Colonic mucosa (tissue), 4 donors: ENCODE data around the gene OSBPL6. TPM values are rescaled to one million over a fixed set of nuclear protein-coding genes. Genes with fewer than 3 reads are reported as not detected.

ENCODE experiments used
- DNase-seq: peaks from one replicate; pipeline ENCODE4 v3.0.0-alpha.2; 2020
- H3K27ac ChIP-seq: fragments of 200-600 bp; one replicate; pipeline ENCODE4 v1.8.0; 2021
- H3K27me3 ChIP-seq: fragments of 200-600 bp; one replicate; pipeline ENCODE4 v1.8.0; 2021
- H3K36me3 ChIP-seq: fragments of 200-600 bp; one replicate; pipeline ENCODE4 v1.8.0; 2021
- H3K4me1 ChIP-seq: fragments of 200-600 bp; one replicate; pipeline ENCODE4 v1.8.0; 2021; ENCODE audit warnings: mild to moderate bottlenecking
- H3K4me3 ChIP-seq: fragments of 200-600 bp; one replicate; pipeline ENCODE4 v1.8.0; 2021
- H3K9ac ChIP-seq, 2 donors: one replicate each; pipeline ENCODE4 v1.7.0; 2013; ENCODE audit warnings: control low read depth in 2 of 2, low read depth in 2 of 2, low read length in 2 of 2
- H3K9me3 ChIP-seq: fragments of 200-600 bp; one replicate; pipeline ENCODE4 v1.8.0; 2021
- intact Hi-C: fragments of 100-400 bp; cut with DNase I; formaldehyde crosslinking; loops from one replicate; pipeline ENCODE4 v1.14.1; 2022
- total RNA-seq, 2 donors: library from RNA; stranded (reverse); fragmentation: NEBNext Ultra II Directional in 1 of 2; extraction: Animal tissue kit (Norgen Biotek cat#: 25700) in 1 of 2; gene quantifications; one replicate each; pipeline ENCODE4 v1.2.1, GENCODE V29; 2021
- TF ChIP-seq, protein P1 (sequence below): fragments of 200-600 bp; IDR thresholded peaks from one replicate; pipeline ENCODE4 v1.8.0; 2022; ENCODE audit warnings: antibody characterized with exemption, mild to moderate bottlenecking
- donor health status: healthy.
- donor health status: DM: no; HTN: no; CAD: no.
- donor health status: DM: no; HTN: no; CAD: no.

Gene OSBPL6
- total RNA-seq, 2 donors from 2014 or later = 0.58 to 0.72 TPM

DNA sequence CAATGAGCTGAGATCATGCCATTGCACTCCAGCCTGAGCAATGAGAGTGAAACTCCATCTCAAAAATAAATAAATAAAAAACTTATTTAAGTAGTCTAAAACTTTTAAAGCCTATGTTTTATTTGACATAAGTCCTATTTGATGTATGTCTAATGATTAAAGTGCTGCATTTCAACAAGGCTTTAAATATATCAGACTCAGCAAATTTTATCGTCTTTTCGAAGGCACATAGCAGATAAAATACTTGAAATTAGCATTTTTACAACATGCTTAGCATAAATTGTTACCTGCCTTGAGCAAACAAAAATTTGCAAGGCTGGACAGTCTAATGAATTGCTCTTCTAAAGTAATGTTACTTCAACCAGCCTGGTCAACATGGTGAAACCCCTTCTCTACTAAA is 170.8 kb downstream of the OSBPL6 start:
- intact Hi-C loops = no loop called here
- Histone ChIP-seq H3K9me3 (no peaks in the 10 kb centered on the region), H3K27ac (no peak overlapping the region), H3K9ac (no peak overlapping the region), H3K4me3 (no peak overlapping the region), H3K27me3 (no peaks in the 10 kb centered on the region), H3K36me3 (no peaks in the 10 kb centered on the region), H3K4me1 (no peaks in the 10 kb centered on the region)
- TF ChIP-seq, protein P1, sequence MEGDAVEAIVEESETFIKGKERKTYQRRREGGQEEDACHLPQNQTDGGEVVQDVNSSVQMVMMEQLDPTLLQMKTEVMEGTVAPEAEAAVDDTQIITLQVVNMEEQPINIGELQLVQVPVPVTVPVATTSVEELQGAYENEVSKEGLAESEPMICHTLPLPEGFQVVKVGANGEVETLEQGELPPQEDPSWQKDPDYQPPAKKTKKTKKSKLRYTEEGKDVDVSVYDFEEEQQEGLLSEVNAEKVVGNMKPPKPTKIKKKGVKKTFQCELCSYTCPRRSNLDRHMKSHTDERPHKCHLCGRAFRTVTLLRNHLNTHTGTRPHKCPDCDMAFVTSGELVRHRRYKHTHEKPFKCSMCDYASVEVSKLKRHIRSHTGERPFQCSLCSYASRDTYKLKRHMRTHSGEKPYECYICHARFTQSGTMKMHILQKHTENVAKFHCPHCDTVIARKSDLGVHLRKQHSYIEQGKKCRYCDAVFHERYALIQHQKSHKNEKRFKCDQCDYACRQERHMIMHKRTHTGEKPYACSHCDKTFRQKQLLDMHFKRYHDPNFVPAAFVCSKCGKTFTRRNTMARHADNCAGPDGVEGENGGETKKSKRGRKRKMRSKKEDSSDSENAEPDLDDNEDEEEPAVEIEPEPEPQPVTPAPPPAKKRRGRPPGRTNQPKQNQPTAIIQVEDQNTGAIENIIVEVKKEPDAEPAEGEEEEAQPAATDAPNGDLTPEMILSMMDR = no peak
- no peak for DNase-seq

GRCh38 chr2:178366412-178366811 is 172.1 kb downstream of the OSBPL6 start:
- Histone ChIP-seq H3K4me1 (no peaks in the 10 kb centered on the region), H3K27me3 (no peaks in the 10 kb centered on the region), H3K27ac (no peak overlapping the region), H3K9me3 (no peaks in the 10 kb centered on the region), H3K36me3 (no peaks in the 10 kb centered on the region), H3K4me3 (no peak overlapping the region), H3K9ac (no peak overlapping the region)
- TF ChIP-seq, protein P1 = no peak
- intact Hi-C loops = no loop called here
- no peak for DNase-seq

DNA sequence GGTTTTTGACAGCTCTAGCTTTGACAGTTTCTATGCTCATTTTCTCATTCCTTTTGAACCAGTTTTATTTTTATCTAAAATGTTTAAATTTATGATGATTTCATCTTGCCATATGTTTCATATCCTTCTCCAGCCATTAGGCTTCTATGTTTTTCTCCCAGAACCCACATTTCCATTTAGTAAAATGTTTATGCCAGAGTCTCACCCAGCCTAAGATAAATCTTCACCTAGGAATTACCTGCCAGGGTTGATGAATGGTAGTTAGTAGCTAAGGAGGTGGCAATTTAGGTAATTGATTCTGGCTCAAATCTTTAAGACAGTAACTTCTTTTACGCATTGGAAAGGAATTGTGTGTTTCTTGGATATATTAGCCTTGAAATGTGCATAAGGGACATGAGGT is 173.0 kb downstream of the OSBPL6 start:
- intact Hi-C loops = no loop called here
- Histone ChIP-seq H3K9me3 (no peaks in the 10 kb centered on the region), H3K4me3 (no peak overlapping the region), H3K36me3 (no peaks in the 10 kb centered on the region), H3K9ac (no peak overlapping the region), H3K27me3 (no peaks in the 10 kb centered on the region), H3K4me1 (no peaks in the 10 kb centered on the region), H3K27ac (no peak overlapping the region)
- TF ChIP-seq, protein P1 = no peak
- no peak for DNase-seq

DNA sequence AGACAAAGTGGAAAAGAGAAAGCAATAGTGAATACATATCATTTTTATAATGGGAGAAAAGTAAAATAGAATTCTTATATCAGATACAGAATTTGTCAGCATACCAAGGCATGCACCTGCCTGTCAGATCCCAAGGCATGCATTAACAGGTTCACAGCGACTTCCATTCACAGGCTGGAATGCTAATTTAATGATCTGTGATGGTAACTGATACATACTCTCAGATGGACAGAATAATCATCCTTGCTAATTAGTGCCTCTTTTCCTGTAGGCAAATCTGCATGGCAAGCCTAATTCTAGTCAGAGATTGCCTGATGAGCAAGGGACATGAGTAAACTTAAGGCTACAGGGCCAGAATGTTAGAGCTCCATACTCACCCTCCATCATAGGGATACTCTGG is 180.6 kb downstream of the OSBPL6 start:
- intact Hi-C loops = no loop called here
- Histone ChIP-seq H3K4me3 (no peak overlapping the region), H3K9ac (no peak overlapping the region), H3K9me3 (no peaks in the 10 kb centered on the region), H3K27me3 (no peaks in the 10 kb centered on the region), H3K4me1 (no peaks in the 10 kb centered on the region), H3K27ac (no peak overlapping the region), H3K36me3 (no peaks in the 10 kb centered on the region)
- DNase-seq = no peak
- TF ChIP-seq, protein P1 = no peak

DNA sequence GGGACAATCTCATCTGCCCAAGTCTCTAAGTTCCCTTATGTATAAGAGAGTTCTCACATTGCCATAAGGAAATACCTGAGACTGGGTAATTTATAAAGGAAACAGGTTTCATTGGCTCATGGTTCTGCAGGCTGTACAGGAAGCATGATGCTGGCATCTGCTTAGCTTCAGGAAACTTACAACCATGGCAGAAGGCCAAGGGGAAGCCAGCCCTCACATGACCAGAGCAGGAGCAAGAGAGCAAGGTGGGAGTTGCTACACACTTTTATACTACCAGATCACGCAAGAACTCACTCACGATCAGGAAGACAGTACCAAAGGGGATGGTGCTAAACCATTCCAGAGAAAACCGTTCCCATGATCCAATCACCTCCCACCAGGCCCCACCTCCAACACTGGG is 182.7 kb downstream of the OSBPL6 start:
- Histone ChIP-seq H3K36me3 (no peaks in the 10 kb centered on the region), H3K4me1 (no peaks in the 10 kb centered on the region), H3K27ac (no peak overlapping the region), H3K27me3 (no peaks in the 10 kb centered on the region), H3K9ac (no peak overlapping the region), H3K4me3 (no peak overlapping the region), H3K9me3 (no peaks in the 10 kb centered on the region)
- intact Hi-C loops = no loop called here
- DNase-seq = no peak
- TF ChIP-seq, protein P1 = no peak
